ENCODE data around the gene USF2.
"Not testable (repeated sequence)": the region's sequence is repeated elsewhere in the genome, so short reads cannot be mapped to it uniquely, and the experiment has no call there.

USF2 gene

GRCh38 chr19:35284153-35285094 is 15.7 kb downstream of the USF2 start:
- FAIRE-seq: no peak
- DNase-seq (ENCODE audit: low spot score): no peak

GRCh38 chr19:35285095-35285449 is 16.3 kb downstream of the USF2 start:
- FAIRE-seq (no peak), DNase-seq (ENCODE audit: low spot score) (no peak)

GRCh38 chr19:35285465-35285864 is 16.7 kb downstream of the USF2 start:
- DNase-seq (ENCODE audit: low spot score); FAIRE-seq: not testable (repeated sequence)

- not testable (repeated sequence) for FAIRE-seq; DNase-seq (ENCODE audit: low spot score)
Measured at GRCh38 chr19:35286101-35286500, 17.3 kb downstream of the USF2 start.

- no peak for DNase-seq (ENCODE audit: low spot score)
- FAIRE-seq: no peak
Measured at GRCh38 chr19:35287713-35288112, 19.0 kb downstream of the USF2 start.

GRCh38 chr19:35288331-35288730 is 19.6 kb downstream of the USF2 start:
- no peak for FAIRE-seq
- DNase-seq (ENCODE audit: low spot score): no peak

GRCh38 chr19:35288906-35289305 is 20.1 kb downstream of the USF2 start:
- FAIRE-seq: no peak

GRCh38 chr19:35290381-35291127 is 21.8 kb downstream of the USF2 start:
- DNase-seq (ENCODE audit: low spot score) (no peak), FAIRE-seq (no peak)

More at GRCh38 chr19:35288906-35289305, 20.1 kb downstream of the USF2 start:
- DNase-seq (ENCODE audit: low spot score): no peak

- FAIRE-seq (no peak), DNase-seq (ENCODE audit: low spot score) (no peak)
Measured at GRCh38 chr19:35291259-35291658, 22.5 kb downstream of the USF2 start.

GRCh38 chr19:35291916-35292315 is 23.2 kb downstream of the USF2 start, which contains the start of gene MAG:
Gene MAG, plus strand, starts transcription at chr19:35292161. Its CDS starts 3,248 bp downstream, at chr19:35295409.
- FAIRE-seq (no peak), DNase-seq (ENCODE audit: low spot score) (no peak)

- no peak for DNase-seq (ENCODE audit: low spot score)
- no peak for FAIRE-seq
Measured at GRCh38 chr19:35292421-35293362, 23.9 kb downstream of the USF2 start.

- FAIRE-seq: no peak
- no peak for DNase-seq (ENCODE audit: low spot score)
Measured at GRCh38 chr19:35293363-35293739, 24.6 kb downstream of the USF2 start.

- no peak for DNase-seq (ENCODE audit: low spot score)
- no peak for FAIRE-seq
Measured at GRCh38 chr19:35293808-35294207, 25.0 kb downstream of the USF2 start.

GRCh38 chr19:35294328-35294727 is 25.6 kb downstream of the USF2 start:
- FAIRE-seq: no peak
- no peak for DNase-seq (ENCODE audit: low spot score)

- no peak for DNase-seq (ENCODE audit: low spot score)
- no peak for FAIRE-seq
Measured at GRCh38 chr19:35294859-35295791, 26.4 kb downstream of the USF2 start.

- no peak for FAIRE-seq
- DNase-seq (ENCODE audit: low spot score): no peak
Measured at GRCh38 chr19:35295792-35296462, 27.2 kb downstream of the USF2 start.

GRCh38 chr19:35296644-35297514 is 28.1 kb downstream of the USF2 start:
- FAIRE-seq (peak; percentile 98), DNase-seq (ENCODE audit: low spot score) (no peak)

GRCh38 chr19:35297515-35297848 is 28.7 kb downstream of the USF2 start:
- DNase-seq (ENCODE audit: low spot score) (no peak), FAIRE-seq (no peak)

GRCh38 chr19:35297922-35298321 is 29.2 kb downstream of the USF2 start:
- FAIRE-seq: no peak
- DNase-seq (ENCODE audit: low spot score): no peak

All from urothelium cell line (cell line).